Endothelial cell of hepatic sinusoid (primary cell): ENCODE data around the gene FAM177A1.

Experiments used
- in situ Hi-C: cut with HindIII; loops from 2 replicates; pipeline ENCODE4 v1.10.0; 2017; ENCODE audit warnings: low sequenced_read_pairs

FAM177A1 gene

GRCh38 chr14:35122696-35123387 lies 76.8 kb downstream of the FAM177A1 start:
- in situ Hi-C loops: no loop called here

GRCh38 chr14:35123388-35123703 lies 77.3 kb downstream of the FAM177A1 start:
- in situ Hi-C loops: no loop called here

- in situ Hi-C loops: no loop called here
Observed at GRCh38 chr14:35124127-35124526, 78.1 kb downstream of the FAM177A1 start.
